ENCODE results near the gene CDC14A.

CDC14A gene

GRCh38 chr1:100353071-100353801, 930 bp downstream of the CDC14A start:
- no peak for TF ChIP-seq CTCF (IDR thresholded peaks at IDR 0.05; ENCODE audit: control extremely low read depth, extremely low read depth, low read depth, missing control alignments)
- DNase-seq (ENCODE audit: extremely low spot score) = peak; percentile 70
- CTCF ChIA-PET = interaction anchor here (0.7 to 3.1 kb wide), 10 partner anchors 9 to 199 kb away, joined by 3 to 15 read pairs (median 6); partner anchors contain the start of gene RTCA
- POLR2A ChIA-PET = interaction anchor here (0.7 to 1.6 kb wide), 2 partner anchors 8 to 12 kb away, joined by 3 to 4 read pairs; no protein-coding TSS in a partner anchor

- DNase-seq (ENCODE audit: extremely low spot score) = no peak
- ChIA-PET CTCF (interaction anchor here (2.3 to 3.1 kb wide), 4 partner anchors 10 to 105 kb away, joined by 6 to 15 read pairs (median 11); partner anchors contain the start of gene RTCA), POLR2A (interaction anchor here (1.6 kb wide), 1 partner anchor 12 kb away, joined by 4 read pairs; no protein-coding TSS in a partner anchor)
- TF ChIP-seq CTCF (IDR thresholded peaks at IDR 0.05; ENCODE audit: control extremely low read depth, extremely low read depth, low read depth, missing control alignments) = no peak
Observed at GRCh38 chr1:100353988-100354387, 1.7 kb downstream of the CDC14A start.

- POLR2A ChIA-PET = no interaction called here
- TF ChIP-seq CTCF (IDR thresholded peaks at IDR 0.05; ENCODE audit: control extremely low read depth, extremely low read depth, low read depth, missing control alignments) = no peak
- CTCF ChIA-PET = interaction anchor here (2.4 to 3.1 kb wide), 2 partner anchors 12 to 89 kb away, joined by 6 to 15 read pairs; partner anchors contain the start of gene RTCA
- no peak for DNase-seq (ENCODE audit: extremely low spot score)
Observed at GRCh38 chr1:100354971-100355394, 2.7 kb downstream of the CDC14A start.

- ChIA-PET POLR2A (no interaction called here), CTCF (interaction anchor here (0.7 to 2.1 kb wide), 17 partner anchors 8 to 542 kb away, joined by 3 to 8 read pairs (median 3); partner anchors contain the start of gene RTCA)
- TF ChIP-seq CTCF (IDR thresholded peaks at IDR 0.05; ENCODE audit: control extremely low read depth, extremely low read depth, low read depth, missing control alignments) = peak; percentile 22
- no peak for DNase-seq (ENCODE audit: extremely low spot score)
Observed at GRCh38 chr1:100358210-100358609, 5.9 kb downstream of the CDC14A start.

GRCh38 chr1:100359139-100359538, 6.8 kb downstream of the CDC14A start:
- DNase-seq (ENCODE audit: extremely low spot score) = no peak
- ChIA-PET CTCF (interaction anchor here (0.7 to 2.1 kb wide), 7 partner anchors 7 to 94 kb away, joined by 3 to 8 read pairs (median 4); partner anchors contain the start of gene RTCA), POLR2A (no interaction called here)
- no peak for TF ChIP-seq CTCF (IDR thresholded peaks at IDR 0.05; ENCODE audit: control extremely low read depth, extremely low read depth, low read depth, missing control alignments)

GRCh38 chr1:100360790-100361510, 8.6 kb downstream of the CDC14A start:
- ChIA-PET CTCF (interaction anchor here (0.6 kb wide), 1 partner anchor 691 kb away, joined by 3 read pairs; no protein-coding TSS in a partner anchor), POLR2A (interaction anchor here (1.1 kb wide), 1 partner anchor 8 kb away, joined by 3 read pairs; no protein-coding TSS in a partner anchor)
- no peak for DNase-seq (ENCODE audit: extremely low spot score)
- no peak for TF ChIP-seq CTCF (IDR thresholded peaks at IDR 0.05; ENCODE audit: control extremely low read depth, extremely low read depth, low read depth, missing control alignments)
